ENCODE data around the gene NFS1.
A peak's percentile ranks its signal among the peaks of the same experiment; 100 is the strongest.

NFS1 gene
- 7.0 to 19.7 (median 16.9) reads per million in 17 experiments for total RNA-seq

DNA sequence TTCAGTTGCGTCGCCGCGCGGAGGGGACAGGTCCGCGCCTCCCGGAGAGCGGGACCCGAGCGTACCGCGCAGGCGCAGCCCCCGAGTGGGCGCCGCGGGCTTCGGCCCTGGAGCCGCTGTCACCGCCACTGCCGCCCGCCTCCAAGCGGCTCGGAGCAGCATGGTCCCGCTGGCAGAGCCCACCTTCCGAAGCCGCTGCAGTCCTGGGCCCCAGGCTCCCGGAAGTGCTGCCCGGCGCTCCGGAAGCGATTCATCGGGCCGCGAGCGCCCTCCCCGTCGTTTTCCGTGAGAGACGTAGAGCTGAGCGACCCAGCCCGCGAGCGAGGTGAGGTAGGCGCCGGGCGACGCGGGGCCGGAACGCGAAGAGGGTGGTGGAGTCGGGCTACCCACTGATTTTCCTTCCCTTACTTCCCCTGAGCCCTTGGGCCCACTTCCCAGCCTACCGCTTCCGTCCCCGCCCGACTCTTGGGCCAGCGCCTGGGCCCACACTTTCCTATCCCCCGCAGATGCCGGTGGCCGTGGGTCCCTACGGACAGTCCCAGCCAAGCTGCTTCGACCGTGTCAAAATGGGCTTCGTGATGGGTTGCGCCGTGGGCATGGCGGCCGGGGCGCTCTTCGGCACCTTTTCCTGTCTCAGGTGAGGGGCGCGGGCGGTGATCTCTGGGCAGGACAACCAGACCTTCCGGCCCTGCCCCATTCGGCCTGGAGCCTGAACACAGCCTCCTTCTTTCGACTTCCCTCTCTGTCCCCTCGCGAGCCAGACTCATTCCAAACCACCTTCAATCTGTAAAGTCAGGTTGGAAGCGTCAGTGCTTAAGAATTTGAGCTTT, at the start of gene NFS1, which contains the start of gene ROMO1:
Gene NFS1, minus strand, starts transcription at position 226 of the 830 bp plus-strand sequence. Its CDS starts 64 bp downstream, at position 162.
Gene ROMO1, plus strand, starts transcription at position 279 of the 830 bp plus-strand sequence. Its CDS starts 228 bp downstream, at position 507.
- peak; percentile 88 to 94 (median 90) for DNase-seq

DNA sequence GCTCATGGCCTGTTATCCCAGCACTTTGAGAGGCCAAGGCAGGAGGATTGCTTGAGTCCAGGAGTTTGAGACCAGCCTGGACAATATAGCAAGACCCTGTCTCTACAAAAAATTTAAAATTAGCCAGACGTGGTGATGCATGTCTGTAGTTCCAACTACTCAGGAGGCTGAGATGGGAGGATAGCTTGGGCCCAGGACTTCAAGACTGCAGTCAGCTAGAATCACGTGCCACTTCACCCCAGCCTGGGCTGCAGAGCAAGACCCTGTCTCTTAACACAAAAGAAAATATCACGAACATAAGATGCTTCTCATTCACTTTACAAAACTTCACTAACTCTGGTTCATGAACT, 45.3 kb upstream of the NFS1 start:
- peak in 1 of 4 experiments; percentile 11 for DNase-seq

DNA sequence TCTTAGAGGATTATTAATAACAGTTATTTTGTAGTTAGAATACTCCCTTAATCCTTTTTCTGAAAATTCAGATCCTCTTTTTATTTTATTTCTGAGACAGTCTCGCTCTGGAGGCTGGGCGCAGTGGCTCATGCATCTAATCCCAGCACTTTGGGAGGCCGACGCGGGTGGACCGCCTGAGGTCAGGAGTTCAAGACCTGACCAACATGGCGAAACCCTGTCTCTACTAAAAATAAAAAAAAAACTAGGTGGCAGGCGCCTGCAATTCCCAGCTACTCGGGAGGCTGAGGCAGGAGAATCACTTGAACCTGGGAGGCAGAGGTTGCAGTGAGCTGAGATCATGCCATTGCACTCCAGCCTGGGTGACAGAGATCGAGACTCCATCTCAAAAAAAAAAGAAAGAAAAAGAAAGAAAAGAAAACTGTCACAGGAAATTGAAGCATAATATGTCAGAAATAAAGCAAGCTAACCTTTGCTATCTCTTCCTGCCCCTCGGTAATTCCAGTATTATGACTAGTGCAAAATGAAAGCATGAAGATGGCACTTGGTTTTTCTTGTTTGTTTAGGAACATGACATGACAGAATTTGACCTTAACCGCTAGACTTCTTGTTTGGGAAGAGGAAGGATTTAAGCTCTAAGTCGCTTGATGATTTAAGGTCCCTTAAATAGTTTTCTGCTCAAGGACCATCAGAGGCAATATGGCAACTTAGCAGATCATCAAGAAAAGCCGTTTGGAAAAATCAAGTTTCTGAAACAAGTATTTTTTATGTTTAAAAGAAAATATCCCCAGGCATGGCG, 44.7 kb upstream of the NFS1 start:
- DNase-seq: peak; percentile 56 to 84 (median 78)

DNA sequence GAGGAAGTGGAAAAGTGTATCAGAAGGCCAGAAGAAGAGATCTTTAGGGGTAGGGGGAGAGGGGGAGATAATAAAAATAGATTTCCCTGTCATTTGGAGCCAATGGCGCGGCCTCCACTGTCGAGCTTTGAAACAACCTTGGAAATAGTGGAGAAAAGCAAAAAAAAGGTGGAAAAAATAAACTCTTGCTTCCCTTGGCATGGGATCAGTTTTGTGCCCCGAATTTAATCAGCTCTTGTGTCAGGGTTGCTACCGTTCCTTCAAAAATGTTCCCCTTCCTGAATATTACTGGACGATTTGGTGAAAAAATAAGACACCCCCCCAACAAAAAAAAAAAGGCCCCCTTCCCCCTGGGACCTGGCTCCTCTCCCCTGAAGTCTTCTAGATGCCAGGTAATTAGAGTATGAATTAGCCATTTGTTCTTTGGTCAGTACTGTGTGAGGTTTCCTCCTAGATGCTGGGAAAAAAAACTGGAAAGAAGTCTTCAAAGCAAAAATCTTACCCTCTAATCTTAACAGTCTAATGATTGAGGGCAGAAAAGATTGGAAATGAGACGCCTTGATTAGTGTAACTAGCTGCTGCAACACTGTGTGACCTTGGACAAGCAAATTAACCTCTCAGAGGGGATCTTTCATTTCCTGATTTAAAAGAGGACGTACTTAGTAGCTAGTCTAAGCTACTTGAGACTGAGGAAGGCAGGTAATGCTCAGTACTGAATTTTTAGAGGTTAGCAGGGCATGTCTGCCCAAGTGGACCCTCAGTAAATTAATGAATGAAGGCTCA, 43.8 kb upstream of the NFS1 start:
- peak; percentile 56 to 82 (median 70) for DNase-seq

DNA sequence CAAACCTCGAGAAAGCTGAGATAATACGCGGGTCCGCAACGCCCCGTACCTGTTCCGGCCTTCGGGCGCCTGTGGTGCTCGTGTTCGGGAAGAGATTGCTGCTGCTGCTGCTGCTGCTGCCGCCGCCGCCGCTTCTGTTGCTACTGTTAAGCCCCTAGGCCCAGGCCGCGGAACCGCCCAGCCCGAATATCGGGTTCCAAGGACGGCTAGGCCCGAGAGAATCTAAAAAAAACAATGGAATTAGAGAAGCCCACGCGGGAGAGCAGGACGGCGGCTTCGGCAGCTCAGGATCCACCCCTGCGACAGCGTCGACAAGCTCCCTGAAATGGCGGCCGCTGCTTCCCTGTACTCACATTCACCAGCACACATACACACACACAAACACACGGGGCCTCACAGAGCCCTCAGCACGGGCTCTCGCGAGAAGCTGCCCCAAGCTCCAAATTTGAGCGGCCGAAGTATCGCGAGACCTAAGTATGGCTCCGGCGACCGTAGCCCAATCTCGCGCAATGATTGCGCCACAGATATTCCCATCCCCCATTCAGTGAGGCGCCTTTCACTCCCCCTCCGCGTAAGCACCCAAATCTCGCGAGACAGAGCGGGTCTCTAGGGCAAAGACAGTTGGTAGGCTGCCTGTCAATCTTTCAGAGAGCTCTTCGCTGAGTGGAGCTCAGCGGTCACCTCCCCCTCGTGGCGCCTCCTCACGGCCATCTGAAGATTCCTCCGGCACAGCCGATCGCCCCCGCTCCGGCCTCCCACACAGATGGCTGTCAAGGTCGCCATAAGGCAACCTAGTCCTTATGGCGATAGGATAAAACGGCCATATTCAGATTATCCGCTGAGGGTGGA, 43.0 kb upstream of the NFS1 start, which contains the start of gene RBM39:
Gene RBM39, minus strand, starts transcription at position 369 of the 849 bp plus-strand sequence. CDS start 1,386 bp downstream, outside the sequence.
- peak; percentile 100 for DNase-seq

DNA sequence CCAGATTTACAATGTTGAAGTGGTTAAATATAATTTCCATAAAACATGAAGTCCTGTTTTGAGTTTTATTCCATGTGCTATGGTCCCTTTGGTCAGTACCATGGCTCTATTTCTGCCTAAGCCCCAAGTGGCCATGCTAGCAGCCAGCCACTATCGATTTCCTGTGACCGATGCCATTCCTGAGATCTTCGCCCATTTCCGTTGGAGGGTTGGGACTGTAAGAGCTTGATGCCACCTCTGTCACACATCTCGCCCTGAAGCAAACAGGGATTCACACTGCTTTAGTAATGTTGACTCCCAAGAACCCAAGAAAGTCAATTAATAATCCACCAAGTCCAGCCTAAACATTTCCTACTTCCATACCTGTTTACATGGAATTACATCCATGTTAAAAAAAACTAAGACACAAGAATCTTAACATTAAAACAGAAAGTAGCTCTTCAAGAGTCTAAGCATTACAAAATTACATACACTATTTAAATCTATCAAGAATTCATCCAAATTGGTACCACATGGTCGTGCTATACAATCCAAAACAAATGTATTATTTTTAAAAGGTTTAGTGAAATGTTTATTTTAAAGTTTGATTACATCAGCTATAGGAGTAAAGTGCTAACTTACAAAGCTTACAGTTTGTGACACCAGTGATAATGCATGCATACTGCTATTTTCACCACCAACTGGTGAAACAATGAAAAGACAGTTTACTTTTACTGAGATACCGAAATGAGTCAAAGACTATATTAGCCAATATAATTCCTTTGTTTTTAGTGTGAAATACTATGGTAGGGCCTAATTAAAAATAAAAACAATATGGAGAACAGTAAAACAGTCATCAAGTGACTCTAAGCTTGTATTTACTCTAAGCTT, 40.4 kb upstream of the NFS1 start:
- peak in 2 of 4 experiments; percentile 53 to 57 for DNase-seq

- DNase-seq: no peak
Measured at GRCh38 chr20:35738410-35739179, 39.4 kb upstream of the NFS1 start.

DNA sequence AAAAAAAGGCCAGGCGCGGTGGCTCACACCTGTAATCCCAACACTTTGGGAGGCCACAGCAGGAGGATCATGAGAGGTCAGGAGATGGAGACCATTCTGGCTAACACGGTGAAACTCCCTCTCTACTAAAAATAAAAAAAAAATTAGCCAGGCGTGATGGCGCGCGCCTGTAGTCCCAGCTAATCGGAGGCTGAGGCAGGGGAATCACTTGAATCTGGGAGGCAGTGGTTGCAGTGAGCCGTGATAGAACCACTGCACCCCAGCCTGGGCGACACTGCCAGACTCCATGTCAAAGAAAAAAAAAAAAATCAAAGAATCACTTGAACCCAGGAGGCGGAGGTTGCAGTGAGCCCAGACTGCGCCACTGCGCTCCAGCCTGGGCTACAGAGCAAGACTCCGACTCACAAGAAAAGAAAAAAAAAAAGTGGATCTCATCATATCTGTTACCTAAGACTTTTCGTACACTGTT, 38.7 kb upstream of the NFS1 start:
- DNase-seq: no peak

- DNase-seq: no peak
Measured at GRCh38 chr20:35735826-35736470, 36.8 kb upstream of the NFS1 start.

DNA sequence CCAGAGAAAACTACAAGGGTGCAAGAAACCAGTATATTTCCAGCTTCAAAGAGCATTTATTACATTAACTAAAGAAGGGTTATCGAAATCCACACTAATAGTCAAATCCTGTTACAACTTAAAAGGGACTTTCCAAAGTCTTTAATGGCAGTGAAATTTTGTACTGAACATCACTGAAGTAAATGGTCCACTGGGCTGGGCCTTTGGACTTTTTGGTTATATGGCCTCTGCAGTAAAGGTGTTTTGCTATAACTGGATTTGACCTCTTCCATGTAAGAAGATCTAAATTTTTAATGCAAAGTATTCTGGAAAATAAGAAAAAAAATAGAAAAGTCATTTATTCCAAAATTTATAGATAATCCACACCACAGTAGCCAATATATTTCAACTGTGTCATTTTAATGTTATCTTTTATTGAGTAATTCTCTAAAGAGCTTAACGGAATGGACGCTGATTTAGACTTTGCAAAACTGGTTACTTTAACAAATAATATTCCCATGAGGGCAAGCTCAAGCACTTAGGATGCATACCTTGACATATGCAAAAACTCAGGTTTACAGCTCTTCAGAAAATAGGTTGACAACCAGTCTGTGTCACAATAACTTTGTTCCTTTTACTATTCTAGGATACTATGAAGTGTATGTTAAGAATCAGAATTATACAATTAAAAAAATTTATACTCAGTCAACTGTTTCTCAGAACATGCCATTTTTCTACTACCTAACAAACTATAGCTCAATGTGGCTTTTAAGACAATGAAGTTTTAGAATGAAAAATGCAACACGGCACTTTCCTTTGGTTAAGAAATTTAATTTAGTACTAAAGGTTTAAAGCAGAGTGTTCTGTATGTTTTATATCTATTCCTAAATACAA, 35.9 kb upstream of the NFS1 start:
- no peak for DNase-seq

- DNase-seq: no peak
Measured at GRCh38 chr20:35734374-35734773, 35.2 kb upstream of the NFS1 start.

GRCh38 chr20:35732644-35732982, 33.5 kb upstream of the NFS1 start:
- no peak for DNase-seq

- DNase-seq: no peak
Measured at GRCh38 chr20:35731862-35732643, 32.9 kb upstream of the NFS1 start.

DNA sequence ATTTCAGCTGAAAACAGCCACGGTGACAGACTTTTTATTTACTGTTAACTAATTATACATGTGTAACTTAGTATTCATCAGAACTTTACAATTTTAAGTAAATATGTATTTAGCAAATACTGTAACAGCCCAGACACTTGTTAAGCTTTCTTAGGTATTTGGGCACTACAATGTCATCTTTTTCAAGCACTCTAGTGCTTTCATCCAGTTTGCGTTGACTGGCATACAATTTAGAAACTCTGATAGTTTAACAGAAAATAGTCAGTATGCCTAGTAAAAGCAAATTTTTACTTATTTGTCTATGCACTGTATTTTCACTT, 32.3 kb upstream of the NFS1 start:
- DNase-seq: no peak

DNA sequence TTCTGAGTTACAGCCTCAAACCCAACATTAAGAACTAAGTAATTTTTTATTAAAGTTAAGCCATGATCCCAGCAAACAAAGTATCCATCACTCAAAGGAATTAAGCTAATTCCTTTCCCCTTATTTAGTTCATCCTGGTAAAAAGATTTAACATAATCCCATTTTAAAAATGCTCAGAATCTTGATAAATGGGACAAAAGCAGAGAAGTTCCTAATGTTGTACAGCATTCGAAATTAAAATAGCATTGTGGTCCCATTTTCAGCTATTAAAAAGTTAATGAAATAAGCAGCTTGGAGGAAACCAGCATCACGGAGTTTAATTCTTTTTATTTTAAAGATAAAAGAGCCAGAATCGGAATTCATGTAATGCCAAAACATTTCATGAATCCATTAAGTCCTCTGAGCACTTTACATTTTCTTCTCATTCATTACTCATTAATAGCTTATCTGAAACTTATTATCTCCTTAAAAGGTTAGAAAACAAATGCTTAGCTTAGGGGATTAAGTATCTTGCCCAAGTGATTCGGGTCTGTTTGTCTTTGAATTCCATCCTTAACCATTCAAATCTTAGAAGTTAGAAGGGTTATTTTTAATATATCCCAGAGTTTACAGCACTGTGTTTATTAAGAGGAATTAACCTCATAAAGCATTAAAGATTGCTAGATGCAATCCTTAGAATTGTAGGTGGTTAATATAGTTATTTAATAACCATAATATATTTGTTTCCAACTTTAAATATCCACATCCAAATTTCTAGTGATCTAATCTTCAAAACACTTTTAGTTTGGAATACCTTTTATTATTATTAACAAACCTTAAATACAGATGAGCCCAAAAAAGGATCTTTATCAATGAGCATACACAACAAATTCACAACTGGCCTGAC, 31.7 kb upstream of the NFS1 start:
- no peak for DNase-seq

GRCh38 chr20:35729836-35730582, 30.9 kb upstream of the NFS1 start:
- DNase-seq: no peak
